CD4-positive, alpha-beta T cell treated with Interleukin-6 at 100 ng/mL for 8 hours (primary cell): ENCODE results near the gene TESMIN.

Experiments used
- DNase-seq: peaks from one replicate; pipeline ENCODE4 v3.0.0-alpha.2; 2020; ENCODE audit warnings: mixed read lengths, low spot score

The TESMIN gene

DNA sequence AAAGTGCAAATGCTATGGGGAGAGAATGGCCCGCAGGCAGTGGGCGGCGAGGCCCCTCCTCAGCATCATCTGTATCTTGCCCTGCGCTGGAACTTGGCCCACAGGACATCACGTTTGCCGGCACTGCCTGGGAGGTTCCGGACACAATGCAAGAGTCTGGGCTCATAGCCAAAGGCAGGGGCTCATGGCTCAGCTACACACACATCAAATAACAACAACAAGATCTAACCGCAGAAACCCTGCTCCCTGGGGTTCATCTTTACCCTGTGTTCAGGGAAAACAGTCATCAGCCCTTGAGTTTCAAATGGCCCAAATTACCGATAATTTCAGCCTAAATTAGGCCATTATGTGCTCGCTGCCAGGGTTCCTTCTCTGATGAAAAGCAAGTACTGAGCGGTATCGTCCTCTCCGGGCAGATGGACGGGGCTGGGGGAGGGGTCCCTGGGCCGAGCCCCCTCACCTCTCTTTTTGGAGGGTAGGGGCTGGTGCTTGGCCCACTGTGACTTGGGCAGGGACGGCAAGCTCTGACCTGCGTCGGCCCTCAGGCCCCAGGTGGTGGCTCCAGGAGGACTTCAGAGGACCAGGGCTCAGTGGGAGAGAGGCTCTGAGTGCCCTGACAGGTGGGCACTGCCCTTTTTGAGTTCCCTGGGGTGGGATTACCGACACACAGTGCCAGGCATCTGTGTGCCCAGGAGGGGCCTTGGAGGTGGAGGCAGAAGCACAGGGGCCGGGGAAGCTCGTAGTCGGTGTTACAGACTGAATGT, 92.0 kb downstream of the TESMIN start:
- no peak for DNase-seq

DNA sequence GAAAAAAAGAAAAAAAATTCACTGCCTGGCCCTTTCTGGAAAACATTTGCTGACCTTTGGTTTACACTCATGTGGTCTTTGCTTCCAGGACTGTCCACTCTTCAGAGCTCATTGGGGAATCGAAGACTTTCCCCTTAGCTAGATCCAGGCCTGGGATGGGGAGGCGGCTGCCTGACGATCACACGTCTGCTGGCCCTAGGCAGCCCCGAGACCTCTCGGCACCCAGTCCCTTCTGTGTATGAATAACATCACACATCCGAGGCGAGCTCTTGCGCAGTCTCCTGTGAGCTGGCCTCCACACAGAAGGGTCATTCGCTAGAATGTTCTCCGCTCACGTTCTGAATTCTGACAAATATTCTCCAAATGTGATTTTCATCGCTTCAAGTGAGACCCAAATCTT, 92.7 kb downstream of the TESMIN start:
- no peak for DNase-seq

GRCh38 chr11:68658097-68658496, 93.2 kb downstream of the TESMIN start:
- no peak for DNase-seq
